ENCODE results near the gene MTHFSD. TPM values are rescaled to one million over a fixed set of nuclear protein-coding genes. Genes with fewer than 3 reads are reported as not detected.

The MTHFSD gene, protein sequence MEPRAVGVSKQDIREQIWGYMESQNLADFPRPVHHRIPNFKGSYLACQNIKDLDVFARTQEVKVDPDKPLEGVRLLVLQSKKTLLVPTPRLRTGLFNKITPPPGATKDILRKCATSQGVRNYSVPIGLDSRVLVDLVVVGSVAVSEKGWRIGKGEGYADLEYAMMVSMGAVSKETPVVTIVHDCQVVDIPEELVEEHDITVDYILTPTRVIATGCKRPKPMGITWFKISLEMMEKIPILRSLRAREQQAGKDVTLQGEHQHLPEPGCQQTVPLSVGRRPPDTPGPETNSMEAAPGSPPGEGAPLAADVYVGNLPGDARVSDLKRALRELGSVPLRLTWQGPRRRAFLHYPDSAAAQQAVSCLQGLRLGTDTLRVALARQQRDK
- total RNA-seq (10 to 100 TPM; 45.0 to 55.6 TPM), polyA plus RNA-seq (ENCODE audit: insufficient read depth, low read depth, low replicate concordance) (42.2 TPM)
- long read RNA-seq, donor 1, transcript MTHFSD-219 (1 exons, 3,623 nt) = major isoform, 11 of 15 reads
- long read RNA-seq, donor 1, partial matches to known transcripts = 0 of 15 reads
- long read RNA-seq, donor 1, other reads (novel, unspliced or antisense) = 0 of 15 reads
- long read RNA-seq, donor 2, transcript MTHFSD-219 (1 exons, 3,623 nt) = major isoform, 12 of 16 reads
- long read RNA-seq, donor 2, partial matches to known transcripts = 0 of 16 reads
- long read RNA-seq, donor 2, other reads (novel, unspliced or antisense) = 0 of 16 reads

- TF ChIP-seq CTCF (IDR thresholded peaks at IDR 0.05) (no peak), POLR2A (IDR thresholded peaks at IDR 0.05) (peak; percentile 15)
- Histone ChIP-seq H3K9me3 (no peaks in the 10 kb centered on the region), H3K4me1 (peaks cover 26% of the 10 kb centered on the region), H3K27ac (peak within 1 kb of the TSS; percentile 84 to 86), H3K4me3 (peak within 1 kb of the TSS; percentile 86 to 89), H3K27me3 (no peaks in the 10 kb centered on the region), H3K36me3 (ENCODE audit: low read depth, missing control alignments) (no peaks in the 10 kb centered on the region)
- peak; percentile 92 for DNase-seq
- WGBS, 2 donors = 2 to 3% methylated on average over 36 to 70 of the region's 70 CpGs
- intact Hi-C loops (cut with DNase I; ENCODE audit: low total_unique reads) = no loop called here
These were observed at the start of gene MTHFSD for GRCh38 chr16:86554917-86555703. Gene MTHFSD, minus strand, starts transcription at chr16:86555235. Its CDS starts 51 bp downstream, at chr16:86555184.

- no peaks in the 10 kb centered on the region for H3K27me3 ChIP-seq
- H3K27ac ChIP-seq = no peak overlapping the region
- DNase-seq = peak; percentile 42
- H3K9me3 ChIP-seq = no peaks in the 10 kb centered on the region
- H3K4me3 ChIP-seq = no peak overlapping the region
- WGBS, 2 donors = 69 to 70% methylated on average over 16 of the region's 16 CpGs
- intact Hi-C loops (cut with DNase I; ENCODE audit: low total_unique reads) = no loop called here
- no peaks in the 10 kb centered on the region for H3K36me3 ChIP-seq (ENCODE audit: low read depth, missing control alignments)
- H3K4me1 ChIP-seq = no peaks in the 10 kb centered on the region
- no peak for TF ChIP-seq POLR2A (IDR thresholded peaks at IDR 0.05)
- no peak for TF ChIP-seq CTCF (IDR thresholded peaks at IDR 0.05)
These were observed 49.6 kb upstream of the MTHFSD start for GRCh38 chr16:86604436-86605193.

- Histone ChIP-seq H3K4me1 (no peaks in the 10 kb centered on the region), H3K27ac (no peak overlapping the region), H3K27me3 (no peaks in the 10 kb centered on the region), H3K36me3 (ENCODE audit: low read depth, missing control alignments) (no peaks in the 10 kb centered on the region), H3K4me3 (no peak overlapping the region), H3K9me3 (no peaks in the 10 kb centered on the region)
- 69 to 71% methylated on average over 4 of the region's 4 CpGs for WGBS, 2 donors
- DNase-seq = no peak
- intact Hi-C loops (cut with DNase I; ENCODE audit: low total_unique reads) = no loop called here
- TF ChIP-seq CTCF (IDR thresholded peaks at IDR 0.05) = no peak
- TF ChIP-seq POLR2A (IDR thresholded peaks at IDR 0.05) = no peak
These were observed 47.5 kb upstream of the MTHFSD start for GRCh38 chr16:86602521-86602920.

DNA sequence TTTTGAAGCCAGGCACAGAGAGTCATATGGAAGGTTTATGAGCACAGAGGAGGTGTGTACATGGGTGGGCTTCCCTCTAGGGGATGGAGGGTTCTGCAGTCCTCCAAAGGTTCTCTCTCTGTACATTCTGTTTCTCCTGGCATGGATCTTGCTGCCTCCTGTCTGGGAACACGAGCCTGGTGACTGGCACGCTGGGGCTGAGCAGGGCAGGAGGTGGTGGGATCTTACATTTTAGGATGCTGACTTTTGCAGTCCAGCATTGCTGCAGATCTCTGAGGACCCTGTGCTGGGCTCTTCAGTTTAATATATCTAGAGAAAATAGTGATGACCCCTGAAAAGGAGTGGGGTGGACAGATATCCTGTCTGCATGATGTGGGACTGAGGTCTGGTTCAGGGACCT lies 46.3 kb upstream of the MTHFSD start:
- intact Hi-C loops (cut with DNase I; ENCODE audit: low total_unique reads) = no loop called here
- Histone ChIP-seq H3K36me3 (ENCODE audit: low read depth, missing control alignments) (no peaks in the 10 kb centered on the region), H3K9me3 (no peaks in the 10 kb centered on the region), H3K27ac (no peak overlapping the region), H3K4me3 (no peak overlapping the region), H3K27me3 (no peaks in the 10 kb centered on the region), H3K4me1 (no peaks in the 10 kb centered on the region)
- WGBS, 2 donors = 78 to 97% methylated on average over 2 of the region's 2 CpGs
- no peak for TF ChIP-seq POLR2A (IDR thresholded peaks at IDR 0.05)
- no peak for TF ChIP-seq CTCF (IDR thresholded peaks at IDR 0.05)
- DNase-seq = no peak
